Measurements from ENCODE around the gene KCNJ12.
"Not testable (repeated sequence)": the region's sequence is repeated elsewhere in the genome, so short reads cannot be mapped to it uniquely, and the experiment has no call there.

KCNJ12 gene

GRCh38 chr17:21376081-21376758 lies at the start of gene KCNJ12:
Gene KCNJ12 (plus strand): TSS chr17:21376357. CDS start chr17:21415343, 38,986 bp downstream.
- no peak for DNase-seq

GRCh38 chr17:21327921-21328320 lies 48.2 kb upstream of the KCNJ12 start:
- DNase-seq: not testable (repeated sequence)

- DNase-seq: not testable (repeated sequence)
Measured at GRCh38 chr17:21328778-21329177, 47.4 kb upstream of the KCNJ12 start.

GRCh38 chr17:21330436-21331160 lies 45.6 kb upstream of the KCNJ12 start:
- DNase-seq: no peak

- not testable (repeated sequence) for DNase-seq
Measured at GRCh38 chr17:21336541-21337294, 39.4 kb upstream of the KCNJ12 start.

GRCh38 chr17:21337981-21338625 lies 38.1 kb upstream of the KCNJ12 start:
- not testable (repeated sequence) for DNase-seq

GRCh38 chr17:21339011-21339410 lies 37.1 kb upstream of the KCNJ12 start:
- DNase-seq: no peak

- not testable (repeated sequence) for DNase-seq
Measured at GRCh38 chr17:21339571-21339970, 36.6 kb upstream of the KCNJ12 start.

- DNase-seq: not testable (repeated sequence)
Measured at GRCh38 chr17:21340407-21340806, 35.8 kb upstream of the KCNJ12 start.

- DNase-seq: not testable (repeated sequence)
Measured at GRCh38 chr17:21341279-21341678, 34.9 kb upstream of the KCNJ12 start.

- not testable (repeated sequence) for DNase-seq
Measured at GRCh38 chr17:21341925-21342540, 34.1 kb upstream of the KCNJ12 start.

GRCh38 chr17:21343061-21343949 lies 32.9 kb upstream of the KCNJ12 start:
- DNase-seq: not testable (repeated sequence)

- not testable (repeated sequence) for DNase-seq
Measured at GRCh38 chr17:21344801-21345200, 31.4 kb upstream of the KCNJ12 start.

- no peak for DNase-seq
Measured at GRCh38 chr17:21345236-21345635, 30.9 kb upstream of the KCNJ12 start.

- DNase-seq: not testable (repeated sequence)
Measured at GRCh38 chr17:21346107-21346506, 30.1 kb upstream of the KCNJ12 start.

- DNase-seq: not testable (repeated sequence)
Measured at GRCh38 chr17:21346651-21347250, 29.4 kb upstream of the KCNJ12 start.

GRCh38 chr17:21347660-21348059 lies 28.5 kb upstream of the KCNJ12 start:
- DNase-seq: not testable (repeated sequence)

GRCh38 chr17:21348081-21348925 lies 27.9 kb upstream of the KCNJ12 start:
- not testable (repeated sequence) for DNase-seq

- DNase-seq: not testable (repeated sequence)
Measured at GRCh38 chr17:21348926-21349261, 27.3 kb upstream of the KCNJ12 start.
